Neural cell (in vitro differentiated cells): ENCODE measurements around the gene ACOT6.

Source experiments
- EP300 ChIP-seq: fragments of 450-650 bp; conservative IDR thresholded peaks from 2 replicates; pipeline ENCODE4 v1.6.1; 2014; ENCODE audit warnings: antibody characterized with exemption, mild to moderate bottlenecking, moderate library complexity; ENCODE audit not compliant: poor library complexity, severe bottlenecking
- EZH2 ChIP-seq: fragments of 200-600, 300-800 bp; shearing (Covaris generic), sonication (generic); IDR thresholded peaks from 2 replicates; pipeline ENCODE4 v1.6.1; 2014; ENCODE audit warnings: antibody characterized with exemption, low read length, borderline replicate concordance, mild to moderate bottlenecking; ENCODE audit not compliant: insufficient read depth, poor library complexity, severe bottlenecking
- POLR2AphosphoS5 ChIP-seq: IDR thresholded peaks from 2 replicates; pipeline ENCODE4 v1.6.1; 2012
- RAD21 ChIP-seq: fragments of 450-650 bp; conservative IDR thresholded peaks from 2 replicates; pipeline ENCODE4 v1.6.1; 2014; ENCODE audit warnings: antibody characterized with exemption, mild to moderate bottlenecking, moderate library complexity
- SMC3 ChIP-seq: fragments of 450-650 bp; conservative IDR thresholded peaks from 2 replicates; pipeline ENCODE4 v1.6.1; 2014; ENCODE audit warnings: antibody characterized with exemption, mild to moderate bottlenecking, moderate library complexity; ENCODE audit not compliant: poor library complexity
- TF ChIP-seq, protein P1 (sequence below): IDR thresholded peaks from 2 replicates; pipeline ENCODE4 v1.6.1; 2012; ENCODE audit warnings: borderline replicate concordance
- TF ChIP-seq, protein P2 (sequence below): fragments of 450-650 bp; IDR thresholded peaks from 2 replicates; pipeline ENCODE4 v1.5.1; 2014; ENCODE audit warnings: antibody characterized with exemption, mild to moderate bottlenecking, moderate library complexity; ENCODE audit not compliant: poor library complexity, severe bottlenecking

DNA sequence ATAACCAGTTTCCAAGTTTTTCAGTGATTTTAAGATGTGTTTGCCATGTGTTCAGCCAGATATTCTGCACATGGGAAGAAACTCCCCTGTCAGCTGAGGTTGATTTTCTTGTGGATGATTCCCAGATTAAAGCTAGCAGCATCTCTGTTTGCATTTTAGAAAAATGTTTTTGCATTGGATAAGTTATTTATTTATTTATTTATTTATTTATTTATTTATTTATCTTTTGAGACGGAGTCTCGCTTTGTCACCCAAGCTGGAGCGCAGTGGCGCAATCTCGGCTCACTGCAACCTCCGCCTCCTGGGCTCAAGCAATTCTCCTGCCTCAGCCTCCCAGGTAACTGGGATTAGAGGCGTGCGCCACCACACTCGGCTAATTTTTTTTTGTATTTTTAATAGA is 17.8 kb upstream of the ACOT6 start:
- TF ChIP-seq, protein P1, sequence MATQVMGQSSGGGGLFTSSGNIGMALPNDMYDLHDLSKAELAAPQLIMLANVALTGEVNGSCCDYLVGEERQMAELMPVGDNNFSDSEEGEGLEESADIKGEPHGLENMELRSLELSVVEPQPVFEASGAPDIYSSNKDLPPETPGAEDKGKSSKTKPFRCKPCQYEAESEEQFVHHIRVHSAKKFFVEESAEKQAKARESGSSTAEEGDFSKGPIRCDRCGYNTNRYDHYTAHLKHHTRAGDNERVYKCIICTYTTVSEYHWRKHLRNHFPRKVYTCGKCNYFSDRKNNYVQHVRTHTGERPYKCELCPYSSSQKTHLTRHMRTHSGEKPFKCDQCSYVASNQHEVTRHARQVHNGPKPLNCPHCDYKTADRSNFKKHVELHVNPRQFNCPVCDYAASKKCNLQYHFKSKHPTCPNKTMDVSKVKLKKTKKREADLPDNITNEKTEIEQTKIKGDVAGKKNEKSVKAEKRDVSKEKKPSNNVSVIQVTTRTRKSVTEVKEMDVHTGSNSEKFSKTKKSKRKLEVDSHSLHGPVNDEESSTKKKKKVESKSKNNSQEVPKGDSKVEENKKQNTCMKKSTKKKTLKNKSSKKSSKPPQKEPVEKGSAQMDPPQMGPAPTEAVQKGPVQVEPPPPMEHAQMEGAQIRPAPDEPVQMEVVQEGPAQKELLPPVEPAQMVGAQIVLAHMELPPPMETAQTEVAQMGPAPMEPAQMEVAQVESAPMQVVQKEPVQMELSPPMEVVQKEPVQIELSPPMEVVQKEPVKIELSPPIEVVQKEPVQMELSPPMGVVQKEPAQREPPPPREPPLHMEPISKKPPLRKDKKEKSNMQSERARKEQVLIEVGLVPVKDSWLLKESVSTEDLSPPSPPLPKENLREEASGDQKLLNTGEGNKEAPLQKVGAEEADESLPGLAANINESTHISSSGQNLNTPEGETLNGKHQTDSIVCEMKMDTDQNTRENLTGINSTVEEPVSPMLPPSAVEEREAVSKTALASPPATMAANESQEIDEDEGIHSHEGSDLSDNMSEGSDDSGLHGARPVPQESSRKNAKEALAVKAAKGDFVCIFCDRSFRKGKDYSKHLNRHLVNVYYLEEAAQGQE = no peak
- no peak for TF ChIP-seq POLR2AphosphoS5
- TF ChIP-seq, protein P2, sequence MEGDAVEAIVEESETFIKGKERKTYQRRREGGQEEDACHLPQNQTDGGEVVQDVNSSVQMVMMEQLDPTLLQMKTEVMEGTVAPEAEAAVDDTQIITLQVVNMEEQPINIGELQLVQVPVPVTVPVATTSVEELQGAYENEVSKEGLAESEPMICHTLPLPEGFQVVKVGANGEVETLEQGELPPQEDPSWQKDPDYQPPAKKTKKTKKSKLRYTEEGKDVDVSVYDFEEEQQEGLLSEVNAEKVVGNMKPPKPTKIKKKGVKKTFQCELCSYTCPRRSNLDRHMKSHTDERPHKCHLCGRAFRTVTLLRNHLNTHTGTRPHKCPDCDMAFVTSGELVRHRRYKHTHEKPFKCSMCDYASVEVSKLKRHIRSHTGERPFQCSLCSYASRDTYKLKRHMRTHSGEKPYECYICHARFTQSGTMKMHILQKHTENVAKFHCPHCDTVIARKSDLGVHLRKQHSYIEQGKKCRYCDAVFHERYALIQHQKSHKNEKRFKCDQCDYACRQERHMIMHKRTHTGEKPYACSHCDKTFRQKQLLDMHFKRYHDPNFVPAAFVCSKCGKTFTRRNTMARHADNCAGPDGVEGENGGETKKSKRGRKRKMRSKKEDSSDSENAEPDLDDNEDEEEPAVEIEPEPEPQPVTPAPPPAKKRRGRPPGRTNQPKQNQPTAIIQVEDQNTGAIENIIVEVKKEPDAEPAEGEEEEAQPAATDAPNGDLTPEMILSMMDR = no peak
- no peak for TF ChIP-seq EZH2
- TF ChIP-seq EP300 = no peak
- no peak for TF ChIP-seq SMC3
- no peak for TF ChIP-seq RAD21
